Tibial nerve (tissue), 4 donors: Measurements from ENCODE around the gene MT1X.
"Not testable (repeated sequence)": the region's sequence is repeated elsewhere in the genome, so short reads cannot be mapped to it uniquely, and the experiment has no call there.

Experiments used
- EP300 ChIP-seq, 2 donors: sonication (generic); formaldehyde crosslinking; IDR thresholded peaks; one replicate each; pipeline ENCODE4 v1.6.1; 2017; ENCODE audit warnings: antibody characterized with exemption in 2 of 2, mild to moderate bottlenecking in 1 of 2
- POLR2A ChIP-seq, 2 donors: fragments of 450-650 bp; IDR thresholded peaks; one replicate each; pipeline ENCODE4 v1.6.1; 2017; ENCODE audit warnings: antibody characterized with exemption in 2 of 2, mild to moderate bottlenecking in 2 of 2, moderate library complexity in 2 of 2
- TF ChIP-seq, protein P1 (sequence below), 5 experiments: fragments of 200-600 bp in 3 of 5; fragments of 450-650 bp in 2 of 5; sonication (generic) in 3 of 5; IDR thresholded peaks; one replicate each; pipeline ENCODE4 v1.5.1; 2016 to 2019; ENCODE audit warnings: antibody characterized with exemption in 5 of 5, mild to moderate bottlenecking in 3 of 5, moderate library complexity in 2 of 5

DNA sequence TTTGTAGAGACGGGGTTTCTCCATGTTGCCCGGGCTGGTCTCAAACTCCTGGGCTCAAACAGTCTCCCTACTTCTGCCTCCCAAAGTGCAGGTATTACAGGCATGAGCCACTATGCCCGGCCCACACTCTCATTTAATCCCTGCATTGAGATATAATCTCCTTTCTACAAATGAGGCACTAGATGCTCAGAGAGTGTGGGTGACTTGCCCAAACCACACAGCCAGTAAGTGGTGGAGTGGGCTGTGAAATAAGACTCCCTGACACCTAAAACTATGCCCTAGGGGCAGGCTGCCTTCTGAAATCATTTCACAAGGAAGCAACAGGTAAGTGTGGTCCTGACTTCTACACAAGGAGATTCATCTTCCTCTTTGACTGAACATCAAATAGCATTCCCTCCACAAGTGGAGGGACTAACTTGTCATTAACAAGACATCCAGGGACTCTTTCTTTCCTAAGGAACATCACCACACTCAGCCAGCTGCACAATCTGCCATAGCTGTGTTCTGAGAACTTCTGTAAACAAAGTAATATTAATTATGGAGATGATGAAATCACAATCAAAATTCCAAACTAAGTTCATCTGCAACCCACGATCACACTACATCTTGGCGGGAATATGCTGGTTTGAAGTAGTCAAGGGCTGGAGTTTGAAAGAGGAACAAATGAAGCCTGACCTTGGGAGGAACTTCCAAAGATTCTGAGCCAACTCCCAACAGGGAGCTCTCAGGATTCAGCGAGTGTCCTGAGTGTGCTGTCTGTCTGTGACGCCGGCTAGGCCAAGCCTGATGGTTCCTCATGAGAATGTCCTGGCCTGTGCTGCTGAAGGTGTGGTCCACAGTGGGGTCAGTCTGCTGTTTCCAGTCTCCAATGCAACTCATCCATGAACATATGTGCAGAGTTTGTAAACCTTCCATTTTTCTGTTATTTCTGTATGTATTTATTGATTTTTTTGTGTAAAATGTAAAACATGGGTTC, 16.7 kb upstream of the MT1X start:
- TF ChIP-seq, protein P1, sequence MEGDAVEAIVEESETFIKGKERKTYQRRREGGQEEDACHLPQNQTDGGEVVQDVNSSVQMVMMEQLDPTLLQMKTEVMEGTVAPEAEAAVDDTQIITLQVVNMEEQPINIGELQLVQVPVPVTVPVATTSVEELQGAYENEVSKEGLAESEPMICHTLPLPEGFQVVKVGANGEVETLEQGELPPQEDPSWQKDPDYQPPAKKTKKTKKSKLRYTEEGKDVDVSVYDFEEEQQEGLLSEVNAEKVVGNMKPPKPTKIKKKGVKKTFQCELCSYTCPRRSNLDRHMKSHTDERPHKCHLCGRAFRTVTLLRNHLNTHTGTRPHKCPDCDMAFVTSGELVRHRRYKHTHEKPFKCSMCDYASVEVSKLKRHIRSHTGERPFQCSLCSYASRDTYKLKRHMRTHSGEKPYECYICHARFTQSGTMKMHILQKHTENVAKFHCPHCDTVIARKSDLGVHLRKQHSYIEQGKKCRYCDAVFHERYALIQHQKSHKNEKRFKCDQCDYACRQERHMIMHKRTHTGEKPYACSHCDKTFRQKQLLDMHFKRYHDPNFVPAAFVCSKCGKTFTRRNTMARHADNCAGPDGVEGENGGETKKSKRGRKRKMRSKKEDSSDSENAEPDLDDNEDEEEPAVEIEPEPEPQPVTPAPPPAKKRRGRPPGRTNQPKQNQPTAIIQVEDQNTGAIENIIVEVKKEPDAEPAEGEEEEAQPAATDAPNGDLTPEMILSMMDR (IDR thresholded peaks at IDR 0.05): not testable (repeated sequence)
- not testable (repeated sequence) for TF ChIP-seq POLR2A, EP300 (IDR thresholded peaks at IDR 0.05)
